ENCODE data around the gene FLVCR2.

GRCh38 chr14:75625034-75625433 is 46.6 kb downstream of the FLVCR2 start:
- no peak for TF ChIP-seq CTCF (IDR thresholded peaks at IDR 0.05)
- TF ChIP-seq POLR2A (IDR thresholded peaks at IDR 0.05): no peak

All from vagina (tissue), 2 donors.